Right lobe of liver (tissue), 4 donors: Measurements from ENCODE around the gene PPFIA4.

Source experiments
- POLR2A ChIP-seq: fragments of 450-650 bp; IDR thresholded peaks from one replicate; pipeline ENCODE4 v1.6.1; 2017; ENCODE audit warnings: antibody characterized with exemption, mild to moderate bottlenecking
- TF ChIP-seq, protein P1 (sequence below), 4 donors: fragments of 200-600 bp in 3 of 4; fragments of 450-650 bp in 1 of 4; IDR thresholded peaks; one replicate each; pipeline versions ENCODE4 v1.5.1 to v1.8.0; 2016 to 2022; ENCODE audit warnings: antibody characterized with exemption in 4 of 4, mild to moderate bottlenecking in 2 of 4
- donor health status: DM: no; HTN: no; CAD: no.
- donor health status: DM: no; HTN: no; CAD: no.
- donor health status: DM: no; HTN: yes; CAD: no.

GRCh38 chr1:203001986-203002385 lies 24.3 kb upstream of the PPFIA4 start:
- no peak for TF ChIP-seq POLR2A
- TF ChIP-seq, protein P1, sequence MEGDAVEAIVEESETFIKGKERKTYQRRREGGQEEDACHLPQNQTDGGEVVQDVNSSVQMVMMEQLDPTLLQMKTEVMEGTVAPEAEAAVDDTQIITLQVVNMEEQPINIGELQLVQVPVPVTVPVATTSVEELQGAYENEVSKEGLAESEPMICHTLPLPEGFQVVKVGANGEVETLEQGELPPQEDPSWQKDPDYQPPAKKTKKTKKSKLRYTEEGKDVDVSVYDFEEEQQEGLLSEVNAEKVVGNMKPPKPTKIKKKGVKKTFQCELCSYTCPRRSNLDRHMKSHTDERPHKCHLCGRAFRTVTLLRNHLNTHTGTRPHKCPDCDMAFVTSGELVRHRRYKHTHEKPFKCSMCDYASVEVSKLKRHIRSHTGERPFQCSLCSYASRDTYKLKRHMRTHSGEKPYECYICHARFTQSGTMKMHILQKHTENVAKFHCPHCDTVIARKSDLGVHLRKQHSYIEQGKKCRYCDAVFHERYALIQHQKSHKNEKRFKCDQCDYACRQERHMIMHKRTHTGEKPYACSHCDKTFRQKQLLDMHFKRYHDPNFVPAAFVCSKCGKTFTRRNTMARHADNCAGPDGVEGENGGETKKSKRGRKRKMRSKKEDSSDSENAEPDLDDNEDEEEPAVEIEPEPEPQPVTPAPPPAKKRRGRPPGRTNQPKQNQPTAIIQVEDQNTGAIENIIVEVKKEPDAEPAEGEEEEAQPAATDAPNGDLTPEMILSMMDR (IDR thresholded peaks at IDR 0.05): no peak
